H9 (cell line): ENCODE data around the gene AGBL3. TPM values are rescaled to one million over a fixed set of nuclear protein-coding genes. Genes with fewer than 3 reads are reported as not detected.

ENCODE experiments used
- DNase-seq: peaks from one replicate; pipeline ENCODE4 v3.0.0-alpha.2; 2017
- H2AFZ ChIP-seq: one replicate; pipeline ENCODE4 v1.6.1; 2013; ENCODE audit warnings: mild to moderate bottlenecking, low read length, control low read depth, moderate library complexity
- H2AK5ac ChIP-seq: 2 replicates; pipeline ENCODE4 v1.6.1; 2013; ENCODE audit warnings: low read length, control low read depth, mixed read lengths; ENCODE audit not compliant: insufficient read length
- H2BK120ac ChIP-seq: one replicate; pipeline ENCODE4 v1.6.1; 2013; ENCODE audit warnings: low read depth, mild to moderate bottlenecking, low read length, control low read depth, inconsistent platforms; ENCODE audit not compliant: poor library complexity, severe bottlenecking
- H2BK12ac ChIP-seq: 2 replicates; pipeline ENCODE4 v1.6.1; 2013; ENCODE audit warnings: low read length, control low read depth, mixed read lengths, low read depth; ENCODE audit not compliant: insufficient read length
- H2BK15ac ChIP-seq: 2 replicates; pipeline ENCODE4 v1.6.1; 2013; ENCODE audit warnings: low read depth, low read length, control low read depth
- H2BK20ac ChIP-seq: one replicate; pipeline ENCODE4 v1.6.1; 2013; ENCODE audit warnings: low read depth, mild to moderate bottlenecking, low read length, control low read depth, inconsistent platforms; ENCODE audit not compliant: poor library complexity, severe bottlenecking
- H2BK5ac ChIP-seq: 2 replicates; pipeline ENCODE4 v1.6.1; 2013; ENCODE audit warnings: low read length, control low read depth, mixed read lengths; ENCODE audit not compliant: insufficient read length
- H3K14ac ChIP-seq: 2 replicates; pipeline ENCODE4 v1.6.1; 2013; ENCODE audit warnings: low read length, control low read depth; ENCODE audit not compliant: insufficient read depth
- H3K18ac ChIP-seq: 2 replicates; pipeline ENCODE4 v1.6.1; 2013; ENCODE audit warnings: low read depth, mild to moderate bottlenecking, mixed read lengths, low read length, control low read depth; ENCODE audit not compliant: insufficient read length
- H3K23ac ChIP-seq: 2 replicates; pipeline ENCODE4 v1.6.1; 2013; ENCODE audit warnings: low read length, control low read depth, mixed read lengths, low read depth; ENCODE audit not compliant: insufficient read length
- H3K23me2 ChIP-seq: 2 replicates; pipeline ENCODE4 v1.6.1; 2013; ENCODE audit warnings: low read depth, mild to moderate bottlenecking, mixed read lengths, low read length, control low read depth; ENCODE audit not compliant: insufficient read length, poor library complexity, severe bottlenecking
- H3K27ac ChIP-seq: 2 replicates; pipeline ENCODE4 v1.5.1; 2013; ENCODE audit warnings: low read length, control low read depth, mixed read lengths, low read depth; ENCODE audit not compliant: insufficient read length
- H3K27me3 ChIP-seq: 2 replicates; pipeline ENCODE4 v1.6.1; 2013; ENCODE audit warnings: low read length, control low read depth, inconsistent platforms; ENCODE audit not compliant: insufficient read depth
- H3K4ac ChIP-seq: 2 replicates; pipeline ENCODE4 v1.6.1; 2013; ENCODE audit warnings: low read depth, mild to moderate bottlenecking, control low read depth, inconsistent platforms, low read length, moderate library complexity
- H3K4me1 ChIP-seq: 2 replicates; pipeline ENCODE4 v1.6.1; 2013; ENCODE audit warnings: low read length, control low read depth, inconsistent platforms; ENCODE audit not compliant: insufficient read depth
- H3K4me2 ChIP-seq: 2 replicates; pipeline ENCODE4 v1.6.1; 2013; ENCODE audit warnings: low read length, control low read depth, mixed read lengths; ENCODE audit not compliant: insufficient read length, insufficient read depth
- H3K56ac ChIP-seq: 2 replicates; pipeline ENCODE4 v1.6.1; 2013; ENCODE audit warnings: low read depth, mild to moderate bottlenecking, mixed read lengths, low read length, control low read depth; ENCODE audit not compliant: insufficient read length
- H3K79me1 ChIP-seq: 2 replicates; pipeline ENCODE4 v1.6.1; 2013; ENCODE audit warnings: low read depth, mild to moderate bottlenecking, moderate library complexity, low read length, control low read depth, inconsistent platforms; ENCODE audit not compliant: insufficient read depth, poor library complexity, severe bottlenecking
- H3K79me2 ChIP-seq: 2 replicates; pipeline ENCODE4 v1.6.1; 2013; ENCODE audit warnings: low read length, control low read depth, inconsistent platforms; ENCODE audit not compliant: insufficient read depth
- H3K9ac ChIP-seq: 2 replicates; pipeline ENCODE4 v1.6.1; 2013; ENCODE audit warnings: low read length, control low read depth, mixed read lengths; ENCODE audit not compliant: insufficient read length; ENCODE audit errors: extremely low read depth
- H3K9me3 ChIP-seq: one replicate; pipeline ENCODE4 v1.6.1; 2013; ENCODE audit warnings: low read depth, low read length, inconsistent platforms; ENCODE audit not compliant: control insufficient read depth
- H3T11ph ChIP-seq: one replicate; pipeline ENCODE4 v1.6.1; 2013; ENCODE audit warnings: mild to moderate bottlenecking, low read length, control low read depth, inconsistent platforms
- H4K20me1 ChIP-seq: one replicate; pipeline ENCODE4 v1.6.1; 2013; ENCODE audit not compliant: control insufficient read depth, insufficient read length, insufficient read depth
- H4K5ac ChIP-seq: 2 replicates; pipeline ENCODE4 v1.6.1; 2013; ENCODE audit warnings: low read depth, mild to moderate bottlenecking, mixed read lengths, low read length, control low read depth; ENCODE audit not compliant: insufficient read length
- H4K8ac ChIP-seq: replicated peaks from 2 replicates; pipeline ENCODE4 v1.6.1; 2013; ENCODE audit warnings: low read length, control low read depth, mixed read lengths, low read depth; ENCODE audit not compliant: insufficient read length
- H4K91ac ChIP-seq: 2 replicates; pipeline ENCODE4 v1.6.1; 2013; ENCODE audit warnings: low read depth, mild to moderate bottlenecking, moderate library complexity, mixed read lengths, low read length, control low read depth; ENCODE audit not compliant: insufficient read length
- H3K27ac Mint-ChIP-seq, 3 experiments: 2 replicates in 2 of 3; 3 replicates in 1 of 3; pipeline ENCODE4 v1.8.0; 2020 to 2021; ENCODE audit warnings: mixed read lengths in 3 of 3, mild to moderate bottlenecking in 1 of 3, moderate library complexity in 1 of 3
- H3K27me3 Mint-ChIP-seq: 2 replicates; pipeline ENCODE4 v1.8.0; 2021; ENCODE audit warnings: low read depth, mild to moderate bottlenecking, moderate library complexity, mixed read lengths
- H3K36me3 Mint-ChIP-seq, 3 experiments: 2 replicates in 2 of 3; 3 replicates in 1 of 3; pipeline ENCODE4 v1.8.0; 2020 to 2021; ENCODE audit warnings: low read depth in 3 of 3, mixed read lengths in 3 of 3; ENCODE audit not compliant: insufficient read depth in 1 of 3
- H3K4me1 Mint-ChIP-seq, 2 experiments: 2 replicates each; pipeline ENCODE4 v1.8.0; 2020; ENCODE audit warnings: mixed read lengths in 2 of 2
- H3K4me3 Mint-ChIP-seq, 2 experiments: 2 replicates in 1 of 2; 3 replicates in 1 of 2; pipeline ENCODE4 v1.8.0; 2020 to 2021; ENCODE audit warnings: mild to moderate bottlenecking in 2 of 2, mixed read lengths in 2 of 2, moderate library complexity in 1 of 2
- H3K9me3 Mint-ChIP-seq, 2 experiments: 2 replicates in 1 of 2; 3 replicates in 1 of 2; pipeline ENCODE4 v1.8.0; 2020; ENCODE audit warnings: mild to moderate bottlenecking in 2 of 2, mixed read lengths in 2 of 2, moderate library complexity in 1 of 2
- WGBS: extraction: QIAGEN DNeasy Blood & Tissue Kit; methylation state at CpG from one replicate; pipeline ENCODE4 v1.1.7; 2013; ENCODE audit warnings: missing lambda C conversion rate, low lambda C conversion rate, mixed read lengths; ENCODE audit not compliant: insufficient read length; ENCODE audit errors: extremely low coverage; 5-methylcytosine and 5-hydroxymethylcytosine counted together
- total RNA-seq: library from RNA; stranded (reverse); gene quantifications from 2 replicates; pipeline ENCODE4 v1.2.1, GENCODE V29; 2021
- TF ChIP-seq, protein P1 (sequence below): fragments of 200-600 bp; sonication (generic); conservative IDR thresholded peaks from 3 replicates; pipeline ENCODE4 v1.8.0; 2021; ENCODE audit warnings: antibody characterized with exemption, mild to moderate bottlenecking

AGBL3 gene
- total RNA-seq, 1 experiment from 2014 or later = 2.4 TPM

DNA sequence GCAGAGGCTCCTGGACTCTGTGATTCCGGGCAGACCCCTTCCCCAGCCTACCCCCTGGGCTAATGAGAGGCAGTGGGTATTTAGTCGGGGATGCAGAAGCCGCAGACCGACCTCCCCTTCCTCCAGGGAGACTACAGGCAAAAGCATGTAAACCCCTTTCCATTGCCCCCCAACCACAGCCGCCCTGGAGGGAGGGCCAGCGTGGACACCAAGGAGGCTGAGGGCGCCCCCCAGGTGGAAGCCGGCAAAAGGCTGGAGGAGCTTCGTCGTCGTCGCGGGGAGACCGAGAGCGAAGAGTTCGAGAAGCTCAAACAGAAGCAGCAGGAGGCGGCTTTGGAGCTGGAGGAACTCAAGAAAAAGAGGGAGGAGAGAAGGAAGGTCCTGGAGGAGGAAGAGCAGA is 39.0 kb upstream of the AGBL3 start:
- Histone ChIP-seq H3K27ac (no peak overlapping the region), H2BK12ac (no peak overlapping the region), H2BK15ac (no peak overlapping the region), H3T11ph (no peak overlapping the region), H3K27me3 (no peaks in the 10 kb centered on the region), H4K5ac (no peak overlapping the region), H2BK120ac (no peak overlapping the region), H2BK5ac (no peak overlapping the region), H2AK5ac (no peak overlapping the region), H2AFZ (no peak overlapping the region), H4K20me1 (no peaks in the 10 kb centered on the region), H3K79me2 (no peaks in the 10 kb centered on the region), H3K4me2 (no peak overlapping the region), H3K18ac (no peak overlapping the region), H3K56ac (no peak overlapping the region), H3K23ac (no peak overlapping the region), H3K4me1 (no peaks in the 10 kb centered on the region), H2BK20ac (no peak overlapping the region), H3K79me1 (no peaks in the 10 kb centered on the region), H3K14ac (no peak overlapping the region), H3K9ac (no peak overlapping the region), H4K91ac (no peak overlapping the region), H4K8ac (no peak overlapping the region), H3K4ac (no peak overlapping the region), H3K9me3 (no peaks in the 10 kb centered on the region), H3K23me2 (no peaks in the 10 kb centered on the region)
- DNase-seq = no peak
- no CpG with 5 or more reads among the region's 17 CpGs for WGBS
- Mint-ChIP-seq H3K9me3 (no peaks in the 10 kb centered on the region), H3K27ac (no peak overlapping the region), H3K36me3 (peaks cover 26 to 60% (median 48%) of the 10 kb centered on the region in 3 experiments; a peak in 6 of 7 replicates), H3K27me3 (no peaks in the 10 kb centered on the region), H3K4me1 (peaks cover 0 to 3% of the 10 kb centered on the region in 2 experiments; a peak in 1 of 4 replicates), H3K4me3 (no peak overlapping the region)
- TF ChIP-seq, protein P1, sequence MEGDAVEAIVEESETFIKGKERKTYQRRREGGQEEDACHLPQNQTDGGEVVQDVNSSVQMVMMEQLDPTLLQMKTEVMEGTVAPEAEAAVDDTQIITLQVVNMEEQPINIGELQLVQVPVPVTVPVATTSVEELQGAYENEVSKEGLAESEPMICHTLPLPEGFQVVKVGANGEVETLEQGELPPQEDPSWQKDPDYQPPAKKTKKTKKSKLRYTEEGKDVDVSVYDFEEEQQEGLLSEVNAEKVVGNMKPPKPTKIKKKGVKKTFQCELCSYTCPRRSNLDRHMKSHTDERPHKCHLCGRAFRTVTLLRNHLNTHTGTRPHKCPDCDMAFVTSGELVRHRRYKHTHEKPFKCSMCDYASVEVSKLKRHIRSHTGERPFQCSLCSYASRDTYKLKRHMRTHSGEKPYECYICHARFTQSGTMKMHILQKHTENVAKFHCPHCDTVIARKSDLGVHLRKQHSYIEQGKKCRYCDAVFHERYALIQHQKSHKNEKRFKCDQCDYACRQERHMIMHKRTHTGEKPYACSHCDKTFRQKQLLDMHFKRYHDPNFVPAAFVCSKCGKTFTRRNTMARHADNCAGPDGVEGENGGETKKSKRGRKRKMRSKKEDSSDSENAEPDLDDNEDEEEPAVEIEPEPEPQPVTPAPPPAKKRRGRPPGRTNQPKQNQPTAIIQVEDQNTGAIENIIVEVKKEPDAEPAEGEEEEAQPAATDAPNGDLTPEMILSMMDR = no peak
